ENCODE data around the gene CFAP53. TPM values are rescaled to one million over a fixed set of nuclear protein-coding genes. Genes with fewer than 3 reads are reported as not detected.

CFAP53 gene
- total and polyA plus RNA-seq, 2 donors (not counting 3 experiments of a cell fraction or from before 2014, with no cell fraction given): 0.12 to 0.18 TPM

DNA sequence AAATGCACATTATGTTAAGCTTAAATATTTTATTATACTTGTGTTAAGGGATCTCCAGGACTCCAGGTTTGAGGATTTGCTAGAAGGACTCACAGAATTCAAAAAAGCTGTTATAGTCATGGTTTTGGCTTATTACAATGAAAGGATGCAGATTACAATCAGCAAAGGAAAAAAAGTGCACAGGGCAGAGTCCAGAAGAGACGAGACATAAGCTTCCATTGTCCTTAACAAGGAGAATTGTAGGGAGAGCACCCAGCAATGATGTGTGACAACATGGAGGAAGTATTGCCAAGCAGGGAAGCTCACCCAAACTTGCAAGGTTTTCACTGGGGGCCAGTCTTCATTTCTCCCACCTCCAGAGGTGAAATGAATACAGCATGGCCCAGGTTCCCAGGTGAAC is 58.6 kb downstream of the CFAP53 start:
- Histone ChIP-seq H3K79me2 (ENCODE audit: control insufficient read depth, insufficient read depth, low read length) (no peaks in the 10 kb centered on the region), H3K4me3 (replicated peaks in 1 of 3; ENCODE audit: insufficient read depth in 1 of 3, low read depth in 1 of 3, low read length in 3 of 3) (no peak overlapping the region), H4K20me1 (replicated peaks; ENCODE audit: control insufficient read depth, extremely low read depth, insufficient read depth, low read length) (no peaks in the 10 kb centered on the region), H2AFZ (ENCODE audit: low read depth, low read length) (no peak overlapping the region), H3K9ac (replicated peaks; ENCODE audit: extremely low read depth, insufficient read depth, low read length) (no peak overlapping the region), H3K27me3 (ENCODE audit: control insufficient read depth in 2 of 2, insufficient read depth in 2 of 2, low read length in 2 of 2) (peaks cover 0 to 4% of the 10 kb centered on the region in 2 experiments), H3K9me1 (replicated peaks; ENCODE audit: control insufficient read depth, extremely low read depth, insufficient read depth, low read length) (no peaks in the 10 kb centered on the region), H3K4me2 (ENCODE audit: insufficient read depth, low read length) (no peak overlapping the region), H3K36me3 (ENCODE audit: control insufficient read depth in 2 of 2, extremely low read depth in 1 of 2, insufficient read depth in 2 of 2, low read length in 2 of 2) (no peaks in the 10 kb centered on the region), H3K4me1 (ENCODE audit: control insufficient read depth, extremely low read depth, insufficient read depth, low read length) (no peaks in the 10 kb centered on the region), H3K9me3 (replicated peaks; ENCODE audit: control insufficient read depth, insufficient read depth, low read length) (no peaks in the 10 kb centered on the region), H3K27ac (ENCODE audit: insufficient read depth, low read depth, low read length) (no peak overlapping the region)
- intact Hi-C loops (cut with micrococcal nuclease) (loop anchor here (10.0 kb wide), 1 partner anchor 693 kb away; no protein-coding TSS in a partner anchor), dilution Hi-C loops (cut with MboI; ENCODE audit: extremely low pct_ligation_motif_present, low sequenced_read_pairs) (no loop called here)
- ChIA-PET CTCF (interaction anchor here (0.6 to 2.4 kb wide), 3 partner anchors 11 to 197 kb away, joined by 3 to 12 read pairs (median 11); no protein-coding TSS in a partner anchor), POLR2A (no interaction called here)
- no peak for DNase-seq (ENCODE audit: low read depth, low spot score)
- no TSS peak for BruUV-seq (replicated peaks)
- no peak for FAIRE-seq
- TF ChIP-seq JUN (IDR thresholded peaks at IDR 0.05; ENCODE audit: borderline replicate concordance, insufficient read depth, insufficient read length, low read depth) (no peak), POLR2AphosphoS5 (IDR thresholded peaks at IDR 0.05; ENCODE audit: insufficient read depth, low read depth, low read length) (no peak), FOS (IDR thresholded peaks at IDR 0.05; ENCODE audit: borderline replicate concordance, insufficient read depth, low read length) (no peak), MYC (IDR thresholded peaks at IDR 0.05; ENCODE audit: low read depth, low read length) (no peak), EZH2 (IDR thresholded peaks at IDR 0.05; ENCODE audit: borderline replicate concordance, low read depth, low read length, severe bottlenecking) (no peak), GATA2 (IDR thresholded peaks at IDR 0.05; ENCODE audit: insufficient read depth, insufficient read length, low read depth, low read length) (no peak), POLR2A (IDR thresholded peaks at IDR 0.05; ENCODE audit: low read depth, low read length) (no peak)
- TF ChIP-seq, protein P1, sequence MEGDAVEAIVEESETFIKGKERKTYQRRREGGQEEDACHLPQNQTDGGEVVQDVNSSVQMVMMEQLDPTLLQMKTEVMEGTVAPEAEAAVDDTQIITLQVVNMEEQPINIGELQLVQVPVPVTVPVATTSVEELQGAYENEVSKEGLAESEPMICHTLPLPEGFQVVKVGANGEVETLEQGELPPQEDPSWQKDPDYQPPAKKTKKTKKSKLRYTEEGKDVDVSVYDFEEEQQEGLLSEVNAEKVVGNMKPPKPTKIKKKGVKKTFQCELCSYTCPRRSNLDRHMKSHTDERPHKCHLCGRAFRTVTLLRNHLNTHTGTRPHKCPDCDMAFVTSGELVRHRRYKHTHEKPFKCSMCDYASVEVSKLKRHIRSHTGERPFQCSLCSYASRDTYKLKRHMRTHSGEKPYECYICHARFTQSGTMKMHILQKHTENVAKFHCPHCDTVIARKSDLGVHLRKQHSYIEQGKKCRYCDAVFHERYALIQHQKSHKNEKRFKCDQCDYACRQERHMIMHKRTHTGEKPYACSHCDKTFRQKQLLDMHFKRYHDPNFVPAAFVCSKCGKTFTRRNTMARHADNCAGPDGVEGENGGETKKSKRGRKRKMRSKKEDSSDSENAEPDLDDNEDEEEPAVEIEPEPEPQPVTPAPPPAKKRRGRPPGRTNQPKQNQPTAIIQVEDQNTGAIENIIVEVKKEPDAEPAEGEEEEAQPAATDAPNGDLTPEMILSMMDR (IDR thresholded peaks at IDR 0.05; ENCODE audit: extremely low read depth in 1 of 2, insufficient read depth in 1 of 2, low read depth in 1 of 2, low read length in 2 of 2): no peak
- TF ChIP-seq, protein P2, sequence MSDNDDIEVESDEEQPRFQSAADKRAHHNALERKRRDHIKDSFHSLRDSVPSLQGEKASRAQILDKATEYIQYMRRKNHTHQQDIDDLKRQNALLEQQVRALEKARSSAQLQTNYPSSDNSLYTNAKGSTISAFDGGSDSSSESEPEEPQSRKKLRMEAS (IDR thresholded peaks at IDR 0.05; ENCODE audit: insufficient read depth, insufficient read length): no peak
